ENCODE data around the gene MRPL14. TPM values are rescaled to one million over a fixed set of nuclear protein-coding genes. Genes with fewer than 3 reads are reported as not detected.
A peak's percentile ranks its signal among the peaks of the same experiment; 100 is the strongest.

The MRPL14 gene
- total and polyA plus RNA-seq, 9 of the 15 experiments (the other 6 are each of a cell fraction or from before 2014, with no cell fraction given): 126 to 424 (median 165) TPM

DNA sequence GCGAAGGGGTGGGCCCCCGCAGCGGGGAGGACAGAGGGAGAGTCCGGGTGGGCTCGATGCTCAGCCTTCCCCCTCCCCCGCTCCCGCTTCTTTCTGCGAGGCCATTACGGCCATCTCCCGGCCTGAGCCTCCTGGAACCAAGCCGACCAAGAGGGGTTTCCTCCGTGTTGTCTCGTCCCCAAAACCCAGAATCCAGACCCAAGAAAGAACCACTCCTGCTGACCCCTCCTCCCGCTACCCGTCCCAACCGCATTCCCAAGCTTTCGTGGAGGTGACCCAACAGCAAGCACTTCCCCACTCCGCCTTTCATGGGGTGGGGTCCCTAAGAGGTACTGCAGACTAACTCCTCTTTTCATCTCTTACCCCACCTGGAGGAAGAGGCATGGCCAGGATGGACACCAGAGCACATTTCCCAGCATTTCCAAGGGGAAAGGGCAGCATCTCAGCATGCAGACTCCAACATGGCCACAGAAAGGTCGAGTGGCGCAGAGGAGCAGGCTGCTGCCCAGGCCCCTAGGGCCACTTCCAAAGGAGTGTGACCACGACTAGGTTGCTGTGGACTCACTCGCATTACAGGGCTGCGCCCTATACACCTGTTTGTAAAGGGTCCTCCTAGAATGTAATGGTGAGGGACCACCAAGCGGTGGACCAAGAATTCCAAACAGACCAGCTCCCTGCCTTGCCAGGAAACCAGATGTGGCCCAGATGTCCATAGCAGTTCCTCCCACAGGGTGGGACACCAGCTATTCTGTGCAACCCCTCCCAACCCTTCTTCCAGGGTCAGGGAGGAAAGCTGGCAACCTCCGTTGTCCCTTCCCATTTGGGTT lies 53.4 kb downstream of the MRPL14 start (continued):
- TF ChIP-seq MXI1 (IDR thresholded peaks at IDR 0.05; ENCODE audit: low read depth, low read length) (no peak), EP300 (IDR thresholded peaks at IDR 0.05; ENCODE audit: low read length) (no peak), ZNF644 (tag; IDR thresholded peaks at IDR 0.05; ENCODE audit: low read depth) (no peak), NBN (IDR thresholded peaks at IDR 0.05; ENCODE audit: low read depth) (no peak), HDAC8 (tag; IDR thresholded peaks at IDR 0.05) (no peak), ILK (tag; IDR thresholded peaks at IDR 0.05; ENCODE audit: borderline replicate concordance, low read depth) (no peak), HNRNPH1 (optimal IDR thresholded peaks at IDR 0.05; ENCODE audit: low read depth, low read length) (no peak), TSC22D4 (tag; IDR thresholded peaks at IDR 0.05) (no peak), KLF16 (IDR thresholded peaks at IDR 0.05) (no peak), GABPB2 (CRISPR knock-in tag; conservative IDR thresholded peaks at IDR 0.05) (no peak), MAZ (CRISPR knock-in tag; conservative IDR thresholded peaks at IDR 0.05 in 1 of 2, IDR thresholded peaks at IDR 0.05 in 1 of 2) (peak in 1 of 2 experiments; percentile 73; a peak in 3 of 4 replicates), DACH1 (IDR thresholded peaks at IDR 0.05; ENCODE audit: partially characterized antibody) (no peak), ELF1 (tag; IDR thresholded peaks at IDR 0.05) (peak; percentile 59), ZC3H4 (CRISPR knock-in tag; IDR thresholded peaks at IDR 0.05; ENCODE audit: borderline replicate concordance) (no peak), FOXA1 (IDR thresholded peaks at IDR 0.05; ENCODE audit: borderline replicate concordance) (no peak), ZSCAN29 (IDR thresholded peaks at IDR 0.05) (no peak), ZNF431 (CRISPR knock-in tag; IDR thresholded peaks at IDR 0.05) (0 out of 2 replicates have a peak, but pooled peaks have one; percentile 55)
- TF ChIP-seq, protein P1, sequence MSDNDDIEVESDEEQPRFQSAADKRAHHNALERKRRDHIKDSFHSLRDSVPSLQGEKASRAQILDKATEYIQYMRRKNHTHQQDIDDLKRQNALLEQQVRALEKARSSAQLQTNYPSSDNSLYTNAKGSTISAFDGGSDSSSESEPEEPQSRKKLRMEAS (CRISPR knock-in tag; IDR thresholded peaks at IDR 0.05): peak; percentile 26
- TF ChIP-seq, protein P2, sequence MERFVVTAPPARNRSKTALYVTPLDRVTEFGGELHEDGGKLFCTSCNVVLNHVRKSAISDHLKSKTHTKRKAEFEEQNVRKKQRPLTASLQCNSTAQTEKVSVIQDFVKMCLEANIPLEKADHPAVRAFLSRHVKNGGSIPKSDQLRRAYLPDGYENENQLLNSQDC (CRISPR knock-in tag; IDR thresholded peaks at IDR 0.05): no peak
- TF ChIP-seq, protein P3, sequence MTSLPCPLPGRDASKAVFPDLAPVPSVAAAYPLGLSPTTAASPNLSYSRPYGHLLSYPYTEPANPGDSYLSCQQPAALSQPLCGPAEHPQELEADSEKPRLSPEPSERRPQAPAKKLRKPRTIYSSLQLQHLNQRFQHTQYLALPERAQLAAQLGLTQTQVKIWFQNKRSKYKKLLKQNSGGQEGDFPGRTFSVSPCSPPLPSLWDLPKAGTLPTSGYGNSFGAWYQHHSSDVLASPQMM (CRISPR knock-in tag; IDR thresholded peaks at IDR 0.05): no peak
- TF ChIP-seq, protein P4, sequence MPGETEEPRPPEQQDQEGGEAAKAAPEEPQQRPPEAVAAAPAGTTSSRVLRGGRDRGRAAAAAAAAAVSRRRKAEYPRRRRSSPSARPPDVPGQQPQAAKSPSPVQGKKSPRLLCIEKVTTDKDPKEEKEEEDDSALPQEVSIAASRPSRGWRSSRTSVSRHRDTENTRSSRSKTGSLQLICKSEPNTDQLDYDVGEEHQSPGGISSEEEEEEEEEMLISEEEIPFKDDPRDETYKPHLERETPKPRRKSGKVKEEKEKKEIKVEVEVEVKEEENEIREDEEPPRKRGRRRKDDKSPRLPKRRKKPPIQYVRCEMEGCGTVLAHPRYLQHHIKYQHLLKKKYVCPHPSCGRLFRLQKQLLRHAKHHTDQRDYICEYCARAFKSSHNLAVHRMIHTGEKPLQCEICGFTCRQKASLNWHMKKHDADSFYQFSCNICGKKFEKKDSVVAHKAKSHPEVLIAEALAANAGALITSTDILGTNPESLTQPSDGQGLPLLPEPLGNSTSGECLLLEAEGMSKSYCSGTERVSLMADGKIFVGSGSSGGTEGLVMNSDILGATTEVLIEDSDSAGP (CRISPR knock-in tag; IDR thresholded peaks at IDR 0.05): no peak; the same call in 1 of the 2 replicates

All from K562 (cell line).